H1 (cell line): ENCODE measurements around the gene TMED9. TPM values are rescaled to one million over a fixed set of nuclear protein-coding genes. Genes with fewer than 3 reads are reported as not detected.

Source experiments
- CTCF ChIA-PET: fragments of 300-600 bp; sonication (Branson Sonifier 250); formaldehyde crosslinking; loops from one replicate; lab custom pipeline; 2021; ENCODE audit not compliant: partially characterized antibody; lab: Charles Lee
- POLR2A ChIA-PET: fragments of 300-600 bp; sonication (Branson Sonifier 250); formaldehyde crosslinking; loops from one replicate; lab custom pipeline; 2021; ENCODE audit warnings: inconsistent platforms; ENCODE audit not compliant: partially characterized antibody; lab: Charles Lee
- DNase-seq, 2 experiments: peaks; one replicate each; pipeline versions ENCODE4 v3.0.0 to v3.0.0-alpha.2; 2010 to 2022; ENCODE audit warnings: low spot score in 2 of 2, low read depth in 1 of 2, mixed read lengths in 1 of 2
- FAIRE-seq: peaks from 2 replicates; lab custom pipeline; 2011; peaks lifted over from hg19 to GRCh38; lab: Jason Lieb, UNC
- H2AFZ ChIP-seq: 2 replicates; pipeline ENCODE4 v1.8.1; 2012; ENCODE audit warnings: low read length, inconsistent platforms
- H2AK5ac ChIP-seq: 2 replicates; pipeline ENCODE4 v1.6.1; 2013; ENCODE audit warnings: low read depth, low read length
- H2BK120ac ChIP-seq: replicated peaks from 2 replicates; pipeline ENCODE3; 2013; ENCODE audit warnings: low read depth, low read length, inconsistent platforms
- H2BK12ac ChIP-seq: 2 replicates; pipeline ENCODE4 v1.6.1; 2013; ENCODE audit warnings: low read depth, low read length
- H2BK15ac ChIP-seq: 2 replicates; pipeline ENCODE4 v1.6.1; 2013; ENCODE audit warnings: low read length
- H2BK20ac ChIP-seq: 2 replicates; pipeline ENCODE4 v1.6.1; 2013; ENCODE audit warnings: low read length
- H2BK5ac ChIP-seq: 2 replicates; pipeline ENCODE4 v1.6.1; 2013; ENCODE audit warnings: low read depth, low read length
- H3K14ac ChIP-seq: 2 replicates; pipeline ENCODE4 v1.6.1; 2013; ENCODE audit warnings: inconsistent platforms; ENCODE audit not compliant: insufficient read length
- H3K18ac ChIP-seq: 2 replicates; pipeline ENCODE4 v1.6.1; 2013; ENCODE audit warnings: low read length; ENCODE audit errors: extremely low read depth
- H3K23ac ChIP-seq: 2 replicates; pipeline ENCODE4 v1.6.1; 2013; ENCODE audit warnings: inconsistent platforms; ENCODE audit not compliant: insufficient read length
- H3K23me2 ChIP-seq: 2 replicates; pipeline ENCODE4 v1.6.1; 2013; ENCODE audit warnings: low read depth, low read length
- H3K27ac ChIP-seq: 2 replicates; pipeline ENCODE4 v1.6.1; 2011; ENCODE audit warnings: low read depth, low read length, inconsistent platforms
- H3K27me3 ChIP-seq, 4 experiments: replicated peaks in 1 of 4; 1 replicate in 1 of 4; 2 replicates in 3 of 4; pipeline versions ENCODE4 v1.6.1 to v1.8.1; 2011 to 2013; ENCODE audit warnings: low read length in 3 of 4, mild to moderate bottlenecking in 3 of 4, inconsistent platforms in 2 of 4, mixed read lengths in 2 of 4, moderate library complexity in 1 of 4; ENCODE audit not compliant: control insufficient read depth in 3 of 4, insufficient read depth in 3 of 4; ENCODE audit errors: extremely low read depth in 1 of 4
- H3K36me3 ChIP-seq, 4 experiments: 2 replicates each; pipeline versions ENCODE4 v1.6.1 to v1.8.1; 2011 to 2013; ENCODE audit warnings: mild to moderate bottlenecking in 4 of 4, low read length in 3 of 4, moderate library complexity in 2 of 4, control low read depth in 1 of 4, inconsistent platforms in 1 of 4; ENCODE audit not compliant: insufficient read depth in 4 of 4, control insufficient read depth in 2 of 4
- H3K4ac ChIP-seq: replicated peaks from 2 replicates; pipeline ENCODE3; 2013; ENCODE audit warnings: low read length, low read depth, mixed read lengths, inconsistent platforms; ENCODE audit not compliant: insufficient read length
- H3K4me1 ChIP-seq, 4 experiments: replicated peaks in 1 of 4; 1 replicate in 1 of 4; 2 replicates in 3 of 4; pipeline versions ENCODE4 v1.6.1 to v1.8.1; 2011 to 2013; ENCODE audit warnings: low read length in 3 of 4, inconsistent platforms in 2 of 4, mixed read lengths in 1 of 4; ENCODE audit not compliant: insufficient read depth in 4 of 4, control insufficient read depth in 3 of 4
- H3K4me2 ChIP-seq, 2 experiments: 2 replicates each; pipeline versions ENCODE4 v1.6.1 to v1.8.1; 2011 to 2013; ENCODE audit warnings: low read depth in 2 of 2, low read length in 2 of 2, control low read depth in 1 of 2, inconsistent platforms in 1 of 2, mild to moderate bottlenecking in 1 of 2; ENCODE audit not compliant: insufficient read depth in 1 of 2
- H3K4me3 ChIP-seq, 4 experiments: fragments of 200-600, 300-600 bp in 1 of 4; sonication (generic), shearing (Covaris generic), sonication (Bioruptor Twin) in 1 of 4; 2 replicates each; pipeline versions ENCODE4 v1.5.1 to v1.8.1; 2011 to 2016; ENCODE audit warnings: low read length in 4 of 4, low read depth in 3 of 4, control low read depth in 2 of 4, inconsistent platforms in 2 of 4, mild to moderate bottlenecking in 2 of 4, mixed read lengths in 1 of 4, moderate library complexity in 1 of 4; ENCODE audit not compliant: insufficient read depth in 2 of 4; ENCODE audit errors: extremely low read depth in 1 of 4
- H3K56ac ChIP-seq: replicated peaks from 2 replicates; pipeline ENCODE3; 2013; ENCODE audit warnings: low read depth, mild to moderate bottlenecking, mixed read lengths, low read length, inconsistent platforms; ENCODE audit not compliant: insufficient read length
- H3K79me1 ChIP-seq: 2 replicates; pipeline ENCODE4 v1.6.1; 2013; ENCODE audit warnings: low read depth, low read length, control low read depth
- H3K79me2 ChIP-seq, 2 experiments: 2 replicates each; pipeline versions ENCODE4 v1.6.1 to v1.8.1; 2012 to 2013; ENCODE audit warnings: low read length in 2 of 2, mild to moderate bottlenecking in 2 of 2, inconsistent platforms in 1 of 2; ENCODE audit not compliant: insufficient read depth in 2 of 2, control insufficient read depth in 1 of 2
- H3K9ac ChIP-seq, 4 experiments: replicated peaks in 1 of 4; 1 replicate in 1 of 4; 2 replicates in 3 of 4; pipeline versions ENCODE4 v1.6.1 to v1.8.1; 2011 to 2013; ENCODE audit warnings: low read depth in 3 of 4, low read length in 3 of 4, control low read depth in 2 of 4, mild to moderate bottlenecking in 2 of 4, moderate library complexity in 2 of 4, inconsistent platforms in 1 of 4; ENCODE audit errors: extremely low read depth in 1 of 4
- H3K9me3 ChIP-seq, 2 experiments: 2 replicates each; pipeline versions ENCODE4 v1.6.1 to v1.8.1; 2012 to 2013; ENCODE audit warnings: mild to moderate bottlenecking in 2 of 2, moderate library complexity in 2 of 2, control low read depth in 1 of 2, inconsistent platforms in 1 of 2, low read depth in 1 of 2, low read length in 1 of 2, mixed read lengths in 1 of 2; ENCODE audit not compliant: insufficient read depth in 2 of 2
- H4K20me1 ChIP-seq, 2 experiments: replicated peaks in 1 of 2; 2 replicates each; pipeline versions ENCODE3 to v1.8.1; 2011 to 2013; ENCODE audit warnings: inconsistent platforms in 2 of 2, low read length in 2 of 2, mild to moderate bottlenecking in 1 of 2; ENCODE audit not compliant: insufficient read depth in 2 of 2, control insufficient read depth in 1 of 2
- H4K5ac ChIP-seq: 2 replicates; pipeline ENCODE4 v1.6.1; 2013; ENCODE audit warnings: low read length, low read depth, mixed read lengths, inconsistent platforms; ENCODE audit not compliant: insufficient read length
- H4K8ac ChIP-seq: 2 replicates; pipeline ENCODE4 v1.8.0; 2013; ENCODE audit warnings: mild to moderate bottlenecking, moderate library complexity, low read length, inconsistent platforms; ENCODE audit not compliant: insufficient read depth; ENCODE audit errors: extremely low read depth
- H4K91ac ChIP-seq: replicated peaks from 2 replicates; pipeline ENCODE3; 2013; ENCODE audit warnings: low read length, mixed read lengths, inconsistent platforms; ENCODE audit not compliant: insufficient read length
- ATF2 ChIP-seq: IDR thresholded peaks from 2 replicates; pipeline ENCODE4 v1.6.1; 2012; ENCODE audit warnings: low read length, inconsistent platforms
- ATF3 ChIP-seq: IDR thresholded peaks from 2 replicates; pipeline ENCODE4 v1.6.1; 2011; ENCODE audit warnings: low read depth, mild to moderate bottlenecking, low read length; ENCODE audit not compliant: insufficient read depth
- BRCA1 ChIP-seq: IDR thresholded peaks from 2 replicates; pipeline ENCODE4 v1.6.1; 2012; ENCODE audit warnings: low read depth, low read length, improper control_type of control experiment
- CBX5 ChIP-seq: fragments of 300-800, 300-1000 bp; sonication (generic); IDR thresholded peaks from 2 replicates; pipeline ENCODE4 v1.7.1; 2016; ENCODE audit warnings: antibody characterized with exemption, low read length, low read depth
- E2F6 ChIP-seq: IDR thresholded peaks from 2 replicates; pipeline ENCODE4 v1.6.1; 2012; ENCODE audit warnings: inconsistent platforms
- EP300 ChIP-seq, 2 experiments: IDR thresholded peaks; 1 replicate in 1 of 2; 2 replicates in 1 of 2; pipeline ENCODE4 v1.6.1; 2011 to 2012; ENCODE audit warnings: low read depth in 2 of 2, low read length in 2 of 2, mild to moderate bottlenecking in 2 of 2, borderline replicate concordance in 1 of 2, inconsistent platforms in 1 of 2, moderate library complexity in 1 of 2
- KDM5A ChIP-seq: fragments of 200-600 bp; IDR thresholded peaks from 2 replicates; pipeline ENCODE4 v1.7.1; 2012; ENCODE audit warnings: mild to moderate bottlenecking, low read length, inconsistent platforms, mixed read lengths
- PHF8 ChIP-seq: fragments of 200-600 bp; sonication (generic); conservative IDR thresholded peaks from 2 replicates; pipeline ENCODE4 v1.7.1; 2012; ENCODE audit warnings: low read depth, mild to moderate bottlenecking, inconsistent platforms, low read length, moderate library complexity
- SIX5 ChIP-seq: IDR thresholded peaks from 2 replicates; pipeline ENCODE4 v1.6.1; 2011; ENCODE audit warnings: mild to moderate bottlenecking, low read depth, low read length
- TEAD4 ChIP-seq: IDR thresholded peaks from 2 replicates; pipeline ENCODE4 v1.6.1; 2012; ENCODE audit warnings: low read depth, low read length, inconsistent platforms, mixed read lengths
- YY1 ChIP-seq: IDR thresholded peaks from 2 replicates; pipeline ENCODE4 v1.6.1; 2011; ENCODE audit warnings: low read depth, mild to moderate bottlenecking, low read length
- WGBS, 2 experiments: shearing (Covaris generic) in 1 of 2; methylation state at CpG; one replicate each; pipeline versions ENCODE4 v1.1.6 to v1.1.7; 2013 to 2015; ENCODE audit warnings: low lambda C conversion rate in 2 of 2, mixed read lengths in 2 of 2, inconsistent platforms in 1 of 2, low coverage in 1 of 2, missing lambda C conversion rate in 1 of 2; ENCODE audit not compliant: insufficient replicate concordance in 2 of 2, insufficient coverage in 1 of 2, insufficient read length in 1 of 2; ENCODE audit errors: extremely low coverage in 1 of 2, missing lambda C conversion rate in 1 of 2; 5-methylcytosine and 5-hydroxymethylcytosine counted together
- polyA plus RNA-seq, 7 experiments: library from polyadenylated mRNA; depleted of rRNA in 3 of 7; stranded (reverse) in 5 of 7; unstranded in 2 of 7; fragments of >200 nt in 5 of 7; fragments of 200-250 nt in 2 of 7; gene quantifications; 1 replicate in 5 of 7; 2 replicates in 1 of 7; 4 replicates in 1 of 7; pipeline versions ENCODE4 v1.2.1 to v1.2.3, GENCODE V29; 2011 to 2013; ENCODE audit warnings: missing spikeins in 2 of 7, mixed read lengths in 2 of 7
- total RNA-seq: library from RNA; stranded (reverse); fragmentation: NEBNext Ultra II Directional; extraction: Animal tissue kit (Norgen Biotek cat#: 25700); gene quantifications from 2 replicates; pipeline ENCODE4 v1.2.1, GENCODE V29; 2021

The TMED9 gene
- total and polyA plus RNA-seq, 2 of the 8 experiments (the other 6 are each of a cell fraction or from before 2014, with no cell fraction given): 130 to 160 TPM

GRCh38 chr5:177590406-177590805 is 1.6 kb upstream of the TMED9 start:
- Histone ChIP-seq H3K14ac (no peak overlapping the region), H2AFZ (no peak overlapping the region), H3K56ac (no peak overlapping the region), H2BK5ac (no peak overlapping the region), H2BK120ac (no peak overlapping the region), H3K27ac (no peak overlapping the region), H3K9ac (no peak overlapping the region), H3K79me2 (peaks cover 0 to 4% of the 10 kb centered on the region in 2 experiments; a peak in 1 of 4 replicates), H4K5ac (no peak overlapping the region), H3K4me1 (no peaks in the 10 kb centered on the region), H3K36me3 (peaks cover 11 to 21% (median 18%) of the 10 kb centered on the region in 4 experiments; a peak in 6 of 8 replicates), H3K79me1 (no peaks in the 10 kb centered on the region; the same call in 1 of the 2 replicates), H2BK15ac (no peak overlapping the region), H2BK20ac (no peak overlapping the region), H2AK5ac (no peak overlapping the region), H3K23me2 (peaks cover 2% of the 10 kb centered on the region; the same call in 1 of the 2 replicates), H3K23ac (no peak overlapping the region), H3K18ac (no peak overlapping the region), H3K4me2 (no peak overlapping the region), H3K9me3 (no peaks in the 10 kb centered on the region), H4K8ac (no peak overlapping the region), H3K27me3 (peaks cover 0 to 2% (median 0%) of the 10 kb centered on the region in 4 experiments; a peak in 1 of 7 replicates), H3K4me3 (no peak overlapping the region), H3K4ac (no peak overlapping the region), H4K91ac (no peak overlapping the region), H2BK12ac (no peak overlapping the region), H4K20me1 (peaks cover 2 to 4% of the 10 kb centered on the region in 2 experiments)
- CTCF ChIA-PET: no interaction called here
- no peak for FAIRE-seq
- WGBS, 2 experiments: 91% methylated on average over 1 of the region's 1 CpG; no CpG with 5 or more reads in 1 of the 2 experiments
- POLR2A ChIA-PET: no interaction called here
- DNase-seq: no peak
- TF ChIP-seq E2F6 (no peak), YY1 (no peak), PHF8 (no peak), CBX5 (no peak), BRCA1 (no peak), ATF3 (no peak), ATF2 (no peak), EP300 (IDR thresholded peaks at IDR 0.05; ENCODE audit: borderline replicate concordance in 1 of 2, low read depth in 2 of 2, low read length in 2 of 2) (no peak), SIX5 (no peak), KDM5A (no peak), TEAD4 (no peak)
